Measurements from ENCODE around the gene PRR7. TPM values are rescaled to one million over a fixed set of nuclear protein-coding genes. Genes with fewer than 3 reads are reported as not detected.

PRR7 gene
- total RNA-seq, 2 experiments from 2014 or later = 23.3 to 23.5 TPM

DNA sequence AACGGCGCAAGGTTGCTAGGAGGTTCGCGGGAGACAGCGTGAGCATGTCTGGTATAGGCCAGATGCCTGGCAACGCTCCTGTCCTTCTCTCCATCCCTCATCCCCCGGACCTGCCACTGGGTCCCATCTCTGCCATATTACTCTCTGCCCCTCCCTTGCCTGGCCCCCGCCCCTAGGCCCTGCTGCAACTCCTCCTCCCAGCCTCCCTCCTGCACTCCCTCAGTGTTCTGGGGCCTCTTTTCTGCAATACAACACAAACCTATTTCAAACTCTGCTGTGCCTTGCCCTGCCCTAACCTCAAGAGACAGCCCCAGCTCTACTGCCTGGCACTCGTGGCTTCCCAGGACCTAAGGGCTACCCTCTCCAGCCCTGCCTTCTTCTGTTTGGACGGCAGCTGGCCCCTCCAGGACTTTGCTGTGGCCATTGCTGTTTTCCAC, 35.8 kb downstream of the PRR7 start:
- no peak overlapping the region for H3K4me3 Mint-ChIP-seq
- no peaks in the 10 kb centered on the region for H3K27me3 Mint-ChIP-seq
- H3K27me3 ChIP-seq (ENCODE audit: control insufficient read depth in 1 of 2, insufficient read depth in 2 of 2, low read length in 2 of 2) = no peaks in the 10 kb centered on the region
- intact Hi-C loops (cut with DNase I, micrococcal nuclease) = no loop called here
- H3K27ac Mint-ChIP-seq = no peak overlapping the region
- no peaks in the 10 kb centered on the region for H3K36me3 Mint-ChIP-seq (ENCODE audit: low read depth)
- ATAC-seq (ENCODE audit: poor library complexity) (no peak), DNase-seq (no peak)
- ChIA-PET CTCF (interaction anchor here (0.6 kb wide), 1 partner anchor 76 kb away, joined by 3 read pairs; no protein-coding TSS in a partner anchor), POLR2A (no interaction called here)
- no peak overlapping the region for H3K27ac ChIP-seq (ENCODE audit: low read depth in 1 of 2, low read length in 2 of 2)
- peaks cover 16% of the 10 kb centered on the region for H3K4me1 ChIP-seq (ENCODE audit: insufficient read depth, low read length)
- H3K9me3 Mint-ChIP-seq = no peaks in the 10 kb centered on the region
- H3K4me3 ChIP-seq (ENCODE audit: low read length) = no peak overlapping the region
- peaks cover 14% of the 10 kb centered on the region for H3K4me1 Mint-ChIP-seq (ENCODE audit: low read depth)
- H3K9me3 ChIP-seq (ENCODE audit: control insufficient read depth in 1 of 2, insufficient read depth in 1 of 2, low read length in 2 of 2) = no peaks in the 10 kb centered on the region
- peaks cover 2% of the 10 kb centered on the region for H3K36me3 ChIP-seq (ENCODE audit: insufficient read depth, low read length)
- TF ChIP-seq, protein P1, sequence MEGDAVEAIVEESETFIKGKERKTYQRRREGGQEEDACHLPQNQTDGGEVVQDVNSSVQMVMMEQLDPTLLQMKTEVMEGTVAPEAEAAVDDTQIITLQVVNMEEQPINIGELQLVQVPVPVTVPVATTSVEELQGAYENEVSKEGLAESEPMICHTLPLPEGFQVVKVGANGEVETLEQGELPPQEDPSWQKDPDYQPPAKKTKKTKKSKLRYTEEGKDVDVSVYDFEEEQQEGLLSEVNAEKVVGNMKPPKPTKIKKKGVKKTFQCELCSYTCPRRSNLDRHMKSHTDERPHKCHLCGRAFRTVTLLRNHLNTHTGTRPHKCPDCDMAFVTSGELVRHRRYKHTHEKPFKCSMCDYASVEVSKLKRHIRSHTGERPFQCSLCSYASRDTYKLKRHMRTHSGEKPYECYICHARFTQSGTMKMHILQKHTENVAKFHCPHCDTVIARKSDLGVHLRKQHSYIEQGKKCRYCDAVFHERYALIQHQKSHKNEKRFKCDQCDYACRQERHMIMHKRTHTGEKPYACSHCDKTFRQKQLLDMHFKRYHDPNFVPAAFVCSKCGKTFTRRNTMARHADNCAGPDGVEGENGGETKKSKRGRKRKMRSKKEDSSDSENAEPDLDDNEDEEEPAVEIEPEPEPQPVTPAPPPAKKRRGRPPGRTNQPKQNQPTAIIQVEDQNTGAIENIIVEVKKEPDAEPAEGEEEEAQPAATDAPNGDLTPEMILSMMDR (IDR thresholded peaks at IDR 0.05) = no peak

DNA sequence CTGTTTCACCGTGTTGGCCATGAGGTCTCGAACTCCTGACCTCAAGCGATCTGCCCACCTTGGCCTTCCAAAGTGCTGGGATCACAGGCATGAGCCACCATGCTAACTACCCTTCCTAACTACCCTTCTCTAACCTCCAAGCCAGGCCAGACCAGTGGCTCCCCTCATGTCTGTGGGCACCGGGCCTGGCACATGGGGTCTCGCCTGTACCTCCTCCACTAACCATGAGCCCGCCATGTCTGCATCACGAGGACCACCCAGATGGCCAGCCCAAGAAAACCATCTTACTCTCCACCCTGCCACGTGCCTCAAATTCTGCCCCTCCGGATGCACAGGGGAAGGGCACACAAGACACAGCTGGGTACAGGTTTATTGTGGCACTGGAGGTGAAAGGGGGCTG, 36.4 kb downstream of the PRR7 start:
- ATAC-seq (ENCODE audit: poor library complexity) (no peak), DNase-seq (no peak)
- intact Hi-C loops (cut with DNase I, micrococcal nuclease) = no loop called here
- no peak overlapping the region for H3K27ac Mint-ChIP-seq
- H3K4me3 Mint-ChIP-seq = no peak overlapping the region
- POLR2A ChIA-PET = no interaction called here
- no peaks in the 10 kb centered on the region for H3K27me3 Mint-ChIP-seq
- CTCF ChIA-PET = interaction anchor here (0.6 kb wide), 1 partner anchor 76 kb away, joined by 3 read pairs; no protein-coding TSS in a partner anchor
- H3K36me3 Mint-ChIP-seq (ENCODE audit: low read depth) = no peaks in the 10 kb centered on the region
- H3K9me3 Mint-ChIP-seq = no peaks in the 10 kb centered on the region
- Histone ChIP-seq H3K27me3 (ENCODE audit: control insufficient read depth in 1 of 2, insufficient read depth in 2 of 2, low read length in 2 of 2) (no peaks in the 10 kb centered on the region), H3K9me3 (ENCODE audit: control insufficient read depth in 1 of 2, insufficient read depth in 1 of 2, low read length in 2 of 2) (no peaks in the 10 kb centered on the region), H3K4me3 (ENCODE audit: low read length) (no peak overlapping the region), H3K36me3 (ENCODE audit: insufficient read depth, low read length) (peaks cover 4% of the 10 kb centered on the region), H3K4me1 (ENCODE audit: insufficient read depth, low read length) (peaks cover 15% of the 10 kb centered on the region), H3K27ac (ENCODE audit: low read depth in 1 of 2, low read length in 2 of 2) (no peak overlapping the region)
- peaks cover 14% of the 10 kb centered on the region for H3K4me1 Mint-ChIP-seq (ENCODE audit: low read depth)
- TF ChIP-seq, protein P1 (IDR thresholded peaks at IDR 0.05) = no peak

DNA sequence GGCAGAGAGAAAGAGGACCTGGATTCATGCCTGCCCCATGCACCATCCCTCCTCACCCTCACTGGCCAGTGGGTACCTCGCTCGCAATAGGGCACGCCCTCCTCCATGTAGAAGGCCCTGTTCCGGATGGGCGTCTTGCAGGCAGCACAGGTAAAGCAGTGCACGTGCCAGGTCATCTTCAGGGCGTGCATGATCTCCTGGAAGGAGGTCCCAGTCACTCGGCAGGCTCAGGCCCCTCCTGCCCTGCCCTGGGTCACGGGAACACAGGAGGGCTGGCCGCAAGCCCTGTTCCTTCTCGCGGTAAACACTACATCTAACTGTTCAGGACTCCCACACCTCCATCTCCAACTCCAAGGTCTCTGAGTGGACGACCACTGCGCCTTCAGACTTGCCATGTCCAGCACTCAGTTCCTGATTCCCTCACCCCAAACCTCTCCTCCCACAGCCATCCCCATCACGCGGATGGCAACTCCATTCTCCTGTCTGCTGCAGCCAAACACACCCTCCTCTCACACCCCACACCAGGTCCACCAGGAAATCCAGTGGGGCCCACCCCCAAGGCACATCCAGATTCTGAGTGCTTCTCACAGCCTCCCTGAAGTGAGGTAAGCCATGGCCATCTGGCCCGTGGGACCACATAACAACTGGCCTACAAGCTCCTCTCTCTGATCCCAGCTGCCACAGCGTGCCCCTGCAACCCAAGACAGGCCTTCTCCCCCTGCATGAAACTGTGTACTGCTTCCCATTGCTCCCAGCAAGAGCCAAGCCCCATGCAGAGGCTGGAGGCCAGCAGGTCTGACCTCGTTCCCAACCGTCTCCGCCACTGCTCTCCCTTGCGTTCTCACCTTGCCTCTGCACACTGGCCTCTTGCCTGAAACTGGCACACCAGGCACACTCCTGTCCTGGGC, 37.6 kb downstream of the PRR7 start:
- intact Hi-C loops (cut with DNase I, micrococcal nuclease) = no loop called here
- CTCF ChIA-PET = no interaction called here
- H3K4me1 ChIP-seq (ENCODE audit: insufficient read depth, low read length) = peaks cover 4% of the 10 kb centered on the region
- TF ChIP-seq, protein P1 (IDR thresholded peaks at IDR 0.05) = no peak
- no peak for DNase-seq
- POLR2A ChIA-PET = no interaction called here
- no peaks in the 10 kb centered on the region for H3K36me3 Mint-ChIP-seq (ENCODE audit: low read depth)
- H3K4me3 ChIP-seq (ENCODE audit: low read length) = no peak overlapping the region
- no peak overlapping the region for H3K27ac Mint-ChIP-seq
- H3K9me3 Mint-ChIP-seq = no peaks in the 10 kb centered on the region
- H3K27ac ChIP-seq (ENCODE audit: low read depth in 1 of 2, low read length in 2 of 2) = no peak overlapping the region
- peaks cover 5% of the 10 kb centered on the region for H3K36me3 ChIP-seq (ENCODE audit: insufficient read depth, low read length)
- peaks cover 7% of the 10 kb centered on the region for H3K4me1 Mint-ChIP-seq (ENCODE audit: low read depth)
- H3K9me3 ChIP-seq (ENCODE audit: control insufficient read depth in 1 of 2, insufficient read depth in 1 of 2, low read length in 2 of 2) = no peaks in the 10 kb centered on the region
- H3K27me3 ChIP-seq (ENCODE audit: control insufficient read depth in 1 of 2, insufficient read depth in 2 of 2, low read length in 2 of 2) = no peaks in the 10 kb centered on the region
- no peak for ATAC-seq (ENCODE audit: poor library complexity)
- H3K27me3 Mint-ChIP-seq = no peaks in the 10 kb centered on the region
- H3K4me3 Mint-ChIP-seq = no peak overlapping the region
